B cell (primary cell): ENCODE measurements around the gene WASF2. TPM values are rescaled to one million over a fixed set of nuclear protein-coding genes. Genes with fewer than 3 reads are reported as not detected.

ENCODE experiments used
- ATAC-seq: fragments of 200-7000 bp; cut with Tn5 transposase; one replicate; pipeline ENCODE4 v1.10.0; 2021; ENCODE audit warnings: low read depth, mild to moderate bottlenecking, moderate number of reproducible peaks, moderate library complexity
- CTCF ChIA-PET: fragments of 350-600 bp; sonication (Branson Sonifier 250); formaldehyde crosslinking; loops from one replicate; lab custom pipeline; 2021; ENCODE audit warnings: antibody characterized with exemption, inconsistent platforms; lab: Charles Lee
- POLR2A ChIA-PET: fragments of 350-600 bp; sonication (Branson Sonifier 250); formaldehyde crosslinking; loops from one replicate; lab custom pipeline; 2021; ENCODE audit warnings: antibody characterized with exemption; lab: Charles Lee
- DNase-seq: peaks from one replicate; pipeline ENCODE4 v3.0.0; 2013
- H2AFZ ChIP-seq: 2 replicates; pipeline ENCODE4 v1.6.1; 2012; ENCODE audit warnings: mild to moderate bottlenecking, low read depth, low read length; ENCODE audit not compliant: insufficient read depth, poor library complexity, severe bottlenecking
- H3K27ac ChIP-seq, 2 donors: 1 replicate in 1 of 2; 2 replicates in 1 of 2; pipeline ENCODE4 v1.5.1; 2012 to 2013; ENCODE audit warnings: low read length in 2 of 2, mild to moderate bottlenecking in 2 of 2, moderate library complexity in 1 of 2
- H3K27me3 ChIP-seq, 4 experiments: fragments of 200-600 bp in 1 of 4; sonication (generic) in 1 of 4; replicated peaks in 1 of 4; 1 replicate in 2 of 4; 2 replicates in 2 of 4; pipeline versions ENCODE4 v1.6.1 to v1.7.0; 2013 to 2016; ENCODE audit warnings: low read length in 3 of 4, mild to moderate bottlenecking in 2 of 4, mixed read lengths in 1 of 4, moderate library complexity in 1 of 4; ENCODE audit not compliant: insufficient read depth in 4 of 4, control insufficient read depth in 3 of 4; ENCODE audit errors: control extremely low read depth in 1 of 4
- H3K36me3 ChIP-seq, 2 experiments: replicated peaks in 1 of 2; 1 replicate in 1 of 2; 2 replicates in 1 of 2; pipeline versions ENCODE4 v1.6.1 to v1.7.1; 2013; ENCODE audit warnings: low read length in 1 of 2; ENCODE audit not compliant: insufficient read depth in 2 of 2, control insufficient read depth in 1 of 2; ENCODE audit errors: control extremely low read depth in 1 of 2, extremely low read depth in 1 of 2
- H3K4me1 ChIP-seq, 2 donors: fragments of 200-600 bp in 1 of 2; sonication (generic) in 1 of 2; 1 replicate in 1 of 2; 2 replicates in 1 of 2; pipeline versions ENCODE4 v1.5.1 to v1.6.1; 2013 to 2017; ENCODE audit warnings: low read length in 2 of 2; ENCODE audit not compliant: control insufficient read depth in 2 of 2, insufficient read depth in 2 of 2
- H3K4me2 ChIP-seq: replicated peaks from 2 replicates; pipeline ENCODE3; 2012; ENCODE audit warnings: mild to moderate bottlenecking, low read depth, low read length; ENCODE audit not compliant: poor library complexity, severe bottlenecking
- H3K4me3 ChIP-seq, 5 experiments: fragments of 200-600 bp in 1 of 5; sonication (generic) in 1 of 5; 1 replicate in 3 of 5; 2 replicates in 2 of 5; pipeline versions ENCODE4 v1.5.1 to v1.7.0; 2011 to 2016; ENCODE audit warnings: low read length in 4 of 5, mild to moderate bottlenecking in 4 of 5, low read depth in 2 of 5, control low read depth in 1 of 5, moderate library complexity in 1 of 5; ENCODE audit not compliant: insufficient read depth in 1 of 5; ENCODE audit errors: control extremely low read depth in 1 of 5, extremely low read depth in 1 of 5
- H3K79me2 ChIP-seq: fragments of 200-600 bp; sonication (generic); one replicate; pipeline ENCODE4 v1.6.0; 2016; ENCODE audit warnings: low read length; ENCODE audit not compliant: control insufficient read depth, insufficient read depth
- H3K9ac ChIP-seq: fragments of 200-600 bp; sonication (generic); 2 replicates; pipeline ENCODE4 v1.6.1; 2017; ENCODE audit warnings: mild to moderate bottlenecking, low read length, moderate library complexity
- H3K9me3 ChIP-seq, 3 donors: one replicate each; pipeline versions ENCODE4 v1.6.1 to v1.7.1; 2013; ENCODE audit warnings: low read length in 2 of 3; ENCODE audit not compliant: control insufficient read depth in 2 of 3, insufficient read depth in 1 of 3; ENCODE audit errors: control extremely low read depth in 1 of 3
- H4K20me1 ChIP-seq: 2 replicates; pipeline ENCODE4 v1.6.0; 2012; ENCODE audit warnings: mild to moderate bottlenecking, low read length; ENCODE audit not compliant: insufficient read depth, control insufficient read depth, poor library complexity, severe bottlenecking
- H3K27ac Mint-ChIP-seq: one replicate; pipeline ENCODE4 v1.8.0; 2021; ENCODE audit warnings: mixed read lengths
- H3K27me3 Mint-ChIP-seq: one replicate; pipeline ENCODE4 v1.8.0; 2021; ENCODE audit warnings: mixed read lengths
- H3K4me1 Mint-ChIP-seq: one replicate; pipeline ENCODE4 v1.8.0; 2021; ENCODE audit warnings: mixed read lengths
- H3K4me3 Mint-ChIP-seq: one replicate; pipeline ENCODE4 v1.8.0; 2021; ENCODE audit warnings: mixed read lengths
- H3K9me3 Mint-ChIP-seq: one replicate; pipeline ENCODE4 v1.8.0; 2022; ENCODE audit warnings: mixed read lengths; ENCODE audit not compliant: insufficient read depth
- CTCF ChIP-seq: fragments of 200-600 bp; IDR thresholded peaks from one replicate; pipeline ENCODE4 v1.8.0; 2022; ENCODE audit warnings: antibody characterized with exemption, mild to moderate bottlenecking
- EZH2 ChIP-seq: IDR thresholded peaks from 2 replicates; pipeline ENCODE4 v1.6.1; 2012; ENCODE audit warnings: borderline replicate concordance, low read depth, mild to moderate bottlenecking, moderate library complexity, low read length; ENCODE audit not compliant: insufficient read depth, poor library complexity, severe bottlenecking
- WGBS: methylation state at CpG from one replicate; pipeline ENCODE4 v1.1.5; 2013; ENCODE audit warnings: missing lambda C conversion rate; ENCODE audit not compliant: insufficient coverage; 5-methylcytosine and 5-hydroxymethylcytosine counted together
- intact Hi-C: fragments of 100-400 bp; cut with micrococcal nuclease; formaldehyde crosslinking; loops from one replicate; pipeline ENCODE4 v1.10.0; 2022
- polyA plus RNA-seq: library from polyadenylated mRNA; depleted of rRNA; stranded (reverse); fragments of >200 nt; gene quantifications from 2 replicates; pipeline ENCODE4 v1.2.3, GENCODE V29; 2012
- total RNA-seq, 2 donors: library from RNA; stranded (reverse); fragments of 120-200 nt in 1 of 2; gene quantifications; 1 replicate in 1 of 2; 2 replicates in 1 of 2; pipeline versions ENCODE4 v1.2.3 to v1.2.4, GENCODE V29; 2013 to 2022

WASF2 gene
- total and polyA plus RNA-seq, 2 donors (not counting 1 experiment from before 2014, with no cell fraction given) = 67.4 to 169 TPM

GRCh38 chr1:27504588-27505419 is 14.8 kb upstream of the WASF2 start:
- intact Hi-C loops = no loop called here
- CTCF ChIA-PET = no interaction called here
- H3K27me3 ChIP-seq = no peaks in the 10 kb centered on the region
- no peak overlapping the region for H3K4me2 ChIP-seq
- no peak overlapping the region for H3K4me3 Mint-ChIP-seq
- H3K9me3 Mint-ChIP-seq = no peaks in the 10 kb centered on the region
- H3K36me3 ChIP-seq = no peaks in the 10 kb centered on the region
- no peak for DNase-seq
- H3K4me3 ChIP-seq = no peak overlapping the region
- H3K27me3 Mint-ChIP-seq = no peaks in the 10 kb centered on the region
- H3K9me3 ChIP-seq = no peaks in the 10 kb centered on the region
- no peaks in the 10 kb centered on the region for H3K79me2 ChIP-seq
- peaks cover 3% of the 10 kb centered on the region for H3K4me1 Mint-ChIP-seq
- no peak for ATAC-seq
- WGBS = 97% methylated on average over 10 of the region's 13 CpGs
- no peak overlapping the region for H3K9ac ChIP-seq
- TF ChIP-seq CTCF = no peak
- no peak for TF ChIP-seq EZH2
- POLR2A ChIA-PET = interaction anchor here (0.7 kb wide), 1 partner anchor 54 kb away, joined by 3 read pairs; no protein-coding TSS in a partner anchor
- H2AFZ ChIP-seq = no peak overlapping the region
- H4K20me1 ChIP-seq = no peaks in the 10 kb centered on the region
- H3K27ac ChIP-seq = no peak overlapping the region
- no peaks in the 10 kb centered on the region for H3K4me1 ChIP-seq
- no peak overlapping the region for H3K27ac Mint-ChIP-seq
